Ureter (tissue), 1 donor: Measurements from ENCODE around the gene DEF6. TPM values are rescaled to one million over a fixed set of nuclear protein-coding genes. Genes with fewer than 3 reads are reported as not detected.
A peak's percentile ranks its signal among the peaks of the same experiment; 100 is the strongest.

ENCODE experiments used
- DNase-seq: peaks from one replicate; pipeline ENCODE4 v3.0.0-alpha.2; 2020; ENCODE audit warnings: low spot score
- total RNA-seq: library from RNA; stranded (reverse); gene quantifications from one replicate; pipeline ENCODE4 v1.2.4, GENCODE V29; 2023
- donor health status: DM: yes; HTN: yes; CAD: no.

The DEF6 gene
- 28.0 TPM for total RNA-seq

GRCh38 chr6:35297601-35298481 is at the start of gene DEF6:
Gene DEF6 (plus strand): TSS chr6:35297818. CDS start chr6:35297857, 39 bp downstream.
- peak; percentile 91 for DNase-seq

- no peak for DNase-seq
Observed at GRCh38 chr6:35248300-35248699, 49.3 kb upstream of the DEF6 start.

GRCh38 chr6:35248965-35249364 is 48.7 kb upstream of the DEF6 start:
- no peak for DNase-seq

GRCh38 chr6:35251949-35252348 is 45.7 kb upstream of the DEF6 start:
- DNase-seq = no peak

- no peak for DNase-seq
Observed at GRCh38 chr6:35253249-35253648, 44.4 kb upstream of the DEF6 start.

- no peak for DNase-seq
Observed at GRCh38 chr6:35258336-35258735, 39.3 kb upstream of the DEF6 start.

GRCh38 chr6:35258858-35259193 is 38.8 kb upstream of the DEF6 start:
- no peak for DNase-seq

GRCh38 chr6:35259194-35259947 is 38.2 kb upstream of the DEF6 start, which contains the start of gene ZNF76:
Gene ZNF76 (plus strand): TSS chr6:35259735. CDS start chr6:35281152, 21,417 bp downstream.
- DNase-seq = peak; percentile 98

- peak; percentile 81 for DNase-seq
Observed at GRCh38 chr6:35259948-35260590, 37.5 kb upstream of the DEF6 start.

- no peak for DNase-seq
Observed at GRCh38 chr6:35260591-35261570, 36.7 kb upstream of the DEF6 start.

- no peak for DNase-seq
Observed at GRCh38 chr6:35262596-35262995, 35.0 kb upstream of the DEF6 start.

- no peak for DNase-seq
Observed at GRCh38 chr6:35264550-35265274, 32.9 kb upstream of the DEF6 start.

- no peak for DNase-seq
Observed at GRCh38 chr6:35265523-35265922, 32.1 kb upstream of the DEF6 start.

- DNase-seq = no peak
Observed at GRCh38 chr6:35267446-35267845, 30.2 kb upstream of the DEF6 start.

- no peak for DNase-seq
Observed at GRCh38 chr6:35267897-35268296, 29.7 kb upstream of the DEF6 start.

GRCh38 chr6:35272005-35272404 is 25.6 kb upstream of the DEF6 start:
- no peak for DNase-seq

GRCh38 chr6:35273822-35274559 is 23.6 kb upstream of the DEF6 start:
- DNase-seq = no peak

- no peak for DNase-seq
Observed at GRCh38 chr6:35275744-35276260, 21.8 kb upstream of the DEF6 start.

GRCh38 chr6:35278708-35279107 is 18.9 kb upstream of the DEF6 start:
- no peak for DNase-seq

GRCh38 chr6:35280903-35281302 is 16.7 kb upstream of the DEF6 start:
- DNase-seq = no peak
